ENCODE results near the gene PIGT. TPM values are rescaled to one million over a fixed set of nuclear protein-coding genes. Genes with fewer than 3 reads are reported as not detected.

PIGT gene
- total and polyA plus RNA-seq, 10 donors, result 42.5 to 82.8 (median 63.6) TPM

DNA sequence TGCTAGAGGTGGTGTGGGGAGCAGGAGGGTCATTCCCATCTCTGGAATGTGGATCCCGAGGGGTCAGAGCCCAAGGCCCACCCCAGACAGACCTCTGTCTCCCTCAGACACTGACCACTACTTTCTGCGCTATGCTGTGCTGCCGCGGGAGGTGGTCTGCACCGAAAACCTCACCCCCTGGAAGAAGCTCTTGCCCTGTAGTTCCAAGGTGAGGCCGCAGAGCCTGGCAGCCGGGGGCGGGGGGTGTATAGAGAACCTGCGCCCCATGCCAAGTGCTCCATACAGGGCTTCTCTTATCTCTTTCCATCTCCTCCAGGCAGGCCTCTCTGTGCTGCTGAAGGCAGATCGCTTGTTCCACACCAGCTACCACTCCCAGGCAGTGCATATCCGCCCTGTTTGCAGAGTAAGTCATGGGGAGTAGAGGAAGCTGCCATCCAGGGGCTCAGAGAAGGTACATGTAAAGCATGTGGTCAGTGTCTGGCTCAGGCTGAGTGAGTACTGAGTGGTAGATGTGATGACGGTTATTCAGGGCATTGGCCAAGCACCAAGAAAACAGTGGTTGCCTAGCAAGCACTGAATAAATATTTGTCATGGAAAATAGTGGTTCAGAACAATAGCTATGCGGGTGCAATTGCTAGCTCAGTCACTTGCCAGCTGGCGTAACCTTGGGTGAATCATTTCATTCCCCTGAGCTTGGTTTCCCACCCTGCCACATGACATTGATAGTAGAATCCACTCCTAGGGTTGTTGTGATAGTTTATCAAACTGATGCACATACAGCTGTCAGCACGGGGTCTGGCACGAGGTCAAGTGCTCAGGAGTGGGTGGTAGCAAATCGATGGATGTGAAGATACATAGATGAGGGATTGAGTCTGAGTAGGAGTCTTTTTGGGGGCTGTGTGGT, 3.5 kb downstream of the PIGT start:
- peaks cover 1 to 65% (median 55%) of the 10 kb centered on the region in 6 donors for H3K36me3 ChIP-seq
- intact Hi-C loops (cut with DNase I; ENCODE audit: low total_unique reads), result loop anchor here (5.0 kb wide), 1 partner anchor 47 kb away; no protein-coding TSS in a partner anchor
- H3K4me1 ChIP-seq, result peaks cover 18 to 48% (median 40%) of the 10 kb centered on the region in 6 donors
- H3K27me3 ChIP-seq (replicated peaks in 1 of 7), result no peaks in the 10 kb centered on the region
- H3K27ac ChIP-seq, result peak overlapping the region in 2 of 8 donors; percentile 49 to 53
- H3K4me3 ChIP-seq, result no peak overlapping the region
- DNase-seq, result no peak
- TF ChIP-seq, protein P1, sequence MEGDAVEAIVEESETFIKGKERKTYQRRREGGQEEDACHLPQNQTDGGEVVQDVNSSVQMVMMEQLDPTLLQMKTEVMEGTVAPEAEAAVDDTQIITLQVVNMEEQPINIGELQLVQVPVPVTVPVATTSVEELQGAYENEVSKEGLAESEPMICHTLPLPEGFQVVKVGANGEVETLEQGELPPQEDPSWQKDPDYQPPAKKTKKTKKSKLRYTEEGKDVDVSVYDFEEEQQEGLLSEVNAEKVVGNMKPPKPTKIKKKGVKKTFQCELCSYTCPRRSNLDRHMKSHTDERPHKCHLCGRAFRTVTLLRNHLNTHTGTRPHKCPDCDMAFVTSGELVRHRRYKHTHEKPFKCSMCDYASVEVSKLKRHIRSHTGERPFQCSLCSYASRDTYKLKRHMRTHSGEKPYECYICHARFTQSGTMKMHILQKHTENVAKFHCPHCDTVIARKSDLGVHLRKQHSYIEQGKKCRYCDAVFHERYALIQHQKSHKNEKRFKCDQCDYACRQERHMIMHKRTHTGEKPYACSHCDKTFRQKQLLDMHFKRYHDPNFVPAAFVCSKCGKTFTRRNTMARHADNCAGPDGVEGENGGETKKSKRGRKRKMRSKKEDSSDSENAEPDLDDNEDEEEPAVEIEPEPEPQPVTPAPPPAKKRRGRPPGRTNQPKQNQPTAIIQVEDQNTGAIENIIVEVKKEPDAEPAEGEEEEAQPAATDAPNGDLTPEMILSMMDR (IDR thresholded peaks at IDR 0.05 in 8 of 11, conservative IDR thresholded peaks at IDR 0.05 in 3 of 11), result no peak
- TF ChIP-seq POLR2AphosphoS5 (IDR thresholded peaks at IDR 0.05), result peak in 2 of 3 donors; percentile 21 to 23
- 83 to 92% (median 85%) methylated on average over 17 of the region's 17 CpGs for WGBS, 5 donors
- H3K9me3 ChIP-seq, result no peaks in the 10 kb centered on the region

DNA sequence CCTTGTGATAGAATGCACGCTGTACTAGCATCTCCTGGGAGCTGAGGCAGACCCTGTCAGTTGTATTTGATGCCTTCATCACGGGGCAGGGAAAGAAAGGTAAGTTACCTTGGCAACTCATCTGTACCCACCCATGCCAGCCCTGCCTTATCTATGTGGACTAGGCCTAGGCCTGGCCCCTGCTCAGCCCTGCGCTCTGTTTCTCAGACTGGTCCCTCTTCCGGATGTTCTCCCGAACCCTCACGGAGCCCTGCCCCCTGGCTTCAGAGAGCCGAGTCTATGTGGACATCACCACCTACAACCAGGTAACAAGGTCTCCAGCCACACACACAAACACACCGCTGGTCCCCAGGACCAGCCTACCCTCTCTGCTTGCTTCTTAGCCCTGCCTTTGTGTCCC, 4.2 kb downstream of the PIGT start:
- H3K4me3 ChIP-seq, result no peak overlapping the region
- peak overlapping the region in 2 of 8 donors; percentile 48 to 53 for H3K27ac ChIP-seq
- intact Hi-C loops (cut with DNase I; ENCODE audit: low total_unique reads), result no loop called here
- H3K9me3 ChIP-seq, result no peaks in the 10 kb centered on the region
- H3K4me1 ChIP-seq, result peaks cover 18 to 44% (median 38%) of the 10 kb centered on the region in 6 donors
- 93 to 96% (median 94%) methylated on average over 8 of the region's 8 CpGs for WGBS, 5 donors
- H3K36me3 ChIP-seq, result peaks cover 3 to 72% (median 61%) of the 10 kb centered on the region in 6 donors
- TF ChIP-seq, protein P1 (IDR thresholded peaks at IDR 0.05 in 8 of 11, conservative IDR thresholded peaks at IDR 0.05 in 3 of 11), result no peak
- TF ChIP-seq POLR2AphosphoS5 (IDR thresholded peaks at IDR 0.05), result no peak
- TF ChIP-seq POLR2A (IDR thresholded peaks at IDR 0.05), result no peak
- no peak for DNase-seq
- H3K27me3 ChIP-seq (replicated peaks in 1 of 7), result no peaks in the 10 kb centered on the region

DNA sequence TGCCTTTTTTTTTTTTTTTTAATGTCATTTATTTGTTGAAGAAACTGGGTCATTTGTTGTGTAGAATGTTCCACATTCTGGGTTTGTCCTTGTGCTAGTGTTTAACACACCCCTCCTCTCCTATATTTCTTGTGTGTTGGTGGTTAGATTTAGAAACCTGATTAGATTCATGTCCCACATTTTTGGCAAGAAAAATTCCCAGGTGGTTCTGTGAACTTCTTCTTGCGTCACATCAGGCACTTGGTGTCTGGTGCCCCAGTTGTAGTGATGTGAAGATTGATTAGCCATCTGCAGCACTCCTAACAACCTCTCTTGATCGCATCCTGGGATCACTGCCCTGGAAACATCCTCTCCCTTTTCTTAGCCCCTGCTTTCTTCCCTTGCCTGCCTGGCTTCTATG, 7.8 kb downstream of the PIGT start:
- H3K27ac ChIP-seq, result no peak overlapping the region
- no peak for TF ChIP-seq POLR2AphosphoS5 (IDR thresholded peaks at IDR 0.05)
- TF ChIP-seq, protein P1 (IDR thresholded peaks at IDR 0.05 in 8 of 11, conservative IDR thresholded peaks at IDR 0.05 in 3 of 11), result no peak
- TF ChIP-seq POLR2A (IDR thresholded peaks at IDR 0.05), result no peak
- no peaks in the 10 kb centered on the region for H3K9me3 ChIP-seq
- no peaks in the 10 kb centered on the region for H3K27me3 ChIP-seq (replicated peaks in 1 of 7)
- H3K4me1 ChIP-seq, result peaks cover 0 to 13% (median 8%) of the 10 kb centered on the region in 6 donors
- no peak for DNase-seq
- H3K4me3 ChIP-seq, result no peak overlapping the region
- 96 to 100% (median 100%) methylated on average over 2 of the region's 2 CpGs for whole genome bisulfite sequencing, 5 donors
- peaks cover 3 to 97% (median 78%) of the 10 kb centered on the region in 6 donors for H3K36me3 ChIP-seq
- intact Hi-C loops (cut with DNase I; ENCODE audit: low total_unique reads), result no loop called here

DNA sequence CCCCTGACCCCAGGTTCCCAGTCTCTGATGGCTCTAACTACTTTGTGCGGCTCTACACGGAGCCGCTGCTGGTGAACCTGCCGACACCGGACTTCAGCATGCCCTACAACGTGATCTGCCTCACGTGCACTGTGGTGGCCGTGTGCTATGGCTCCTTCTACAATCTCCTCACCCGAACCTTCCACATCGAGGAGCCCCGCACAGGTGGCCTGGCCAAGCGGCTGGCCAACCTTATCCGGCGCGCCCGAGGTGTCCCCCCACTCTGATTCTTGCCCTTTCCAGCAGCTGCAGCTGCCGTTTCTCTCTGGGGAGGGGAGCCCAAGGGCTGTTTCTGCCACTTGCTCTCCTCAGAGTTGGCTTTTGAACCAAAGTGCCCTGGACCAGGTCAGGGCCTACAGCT, 9.6 kb downstream of the PIGT start:
- peaks cover 3 to 78% (median 66%) of the 10 kb centered on the region in 6 donors for H3K36me3 ChIP-seq
- 95 to 99% (median 96%) methylated on average over 17 of the region's 17 CpGs for WGBS, 5 donors
- TF ChIP-seq, protein P1 (IDR thresholded peaks at IDR 0.05 in 8 of 11, conservative IDR thresholded peaks at IDR 0.05 in 3 of 11), result no peak
- TF ChIP-seq POLR2A (IDR thresholded peaks at IDR 0.05), result no peak
- TF ChIP-seq POLR2AphosphoS5 (IDR thresholded peaks at IDR 0.05), result peak in 1 of 3 donors; percentile 46

More for the DNA sequence above, 9.6 kb downstream of the PIGT start:
- H3K27me3 ChIP-seq (replicated peaks in 1 of 7), result no peaks in the 10 kb centered on the region
- intact Hi-C loops (cut with DNase I; ENCODE audit: low total_unique reads), result no loop called here
- H3K9me3 ChIP-seq, result no peaks in the 10 kb centered on the region
- no peak overlapping the region for H3K4me3 ChIP-seq
- no peak overlapping the region for H3K27ac ChIP-seq
- H3K4me1 ChIP-seq, result no peaks in the 10 kb centered on the region
- no peak for DNase-seq

Measured in spleen (tissue), 11 donors.